GM18951 (cell line): ENCODE measurements around the gene NTMT1.

Source experiments
- POLR2A ChIP-seq: IDR thresholded peaks from 4 replicates; pipeline ENCODE4 v1.6.1; 2011; ENCODE audit warnings: mild to moderate bottlenecking; ENCODE audit not compliant: insufficient read length, insufficient read depth; ENCODE audit errors: extremely low read depth
- in situ Hi-C: fragments of 300-500 bp; cut with MboI; formaldehyde crosslinking; loops from one replicate; pipeline ENCODE4 v1.12.0; 2022; ENCODE audit warnings: low sequenced_read_pairs, mixed read lengths, inconsistent platforms; ENCODE audit not compliant: unreplicated experiment

NTMT1 gene

DNA sequence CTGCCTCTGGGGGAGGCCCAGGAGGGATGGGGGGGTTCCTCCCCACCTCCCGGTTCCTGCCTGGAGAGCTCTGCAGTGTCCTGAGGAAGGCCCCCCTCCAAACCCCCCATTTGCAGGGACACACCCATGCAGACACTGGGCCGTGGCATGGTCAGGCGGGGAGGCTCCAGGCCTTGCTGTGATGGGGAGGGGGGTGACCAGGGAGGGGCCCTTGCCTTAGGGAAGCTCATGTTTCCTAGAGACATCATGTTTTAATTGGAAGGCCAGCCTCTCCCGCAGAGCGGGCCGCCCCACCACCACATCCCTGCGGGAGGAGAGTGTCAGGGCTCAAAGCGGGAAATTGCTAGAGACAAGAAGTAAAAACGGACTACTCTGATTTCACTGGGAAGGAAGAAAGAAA is 51.5 kb downstream of the NTMT1 start:
- no peak for TF ChIP-seq POLR2A
- in situ Hi-C loops, result no loop called here

DNA sequence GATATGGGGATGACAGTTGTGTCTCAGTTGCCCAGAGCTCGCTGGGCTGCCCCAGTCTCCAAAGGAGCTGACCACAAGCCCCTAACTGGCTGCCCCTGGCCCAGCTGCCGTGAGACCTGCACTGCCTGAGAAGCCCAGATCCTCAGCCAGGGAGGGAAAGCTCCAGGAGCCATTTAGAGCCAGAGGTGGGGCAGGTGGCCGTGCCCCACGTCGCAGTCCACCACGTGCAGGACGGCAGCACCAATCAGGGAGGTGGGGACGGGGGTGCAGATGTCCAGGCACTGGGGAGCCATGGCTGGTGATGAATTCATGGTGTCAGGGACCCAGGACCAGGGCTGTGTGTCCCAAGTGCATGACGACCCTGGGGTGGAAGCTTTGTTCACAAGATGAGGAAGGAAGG is 52.9 kb downstream of the NTMT1 start:
- TF ChIP-seq POLR2A, result no peak
- in situ Hi-C loops, result no loop called here

DNA sequence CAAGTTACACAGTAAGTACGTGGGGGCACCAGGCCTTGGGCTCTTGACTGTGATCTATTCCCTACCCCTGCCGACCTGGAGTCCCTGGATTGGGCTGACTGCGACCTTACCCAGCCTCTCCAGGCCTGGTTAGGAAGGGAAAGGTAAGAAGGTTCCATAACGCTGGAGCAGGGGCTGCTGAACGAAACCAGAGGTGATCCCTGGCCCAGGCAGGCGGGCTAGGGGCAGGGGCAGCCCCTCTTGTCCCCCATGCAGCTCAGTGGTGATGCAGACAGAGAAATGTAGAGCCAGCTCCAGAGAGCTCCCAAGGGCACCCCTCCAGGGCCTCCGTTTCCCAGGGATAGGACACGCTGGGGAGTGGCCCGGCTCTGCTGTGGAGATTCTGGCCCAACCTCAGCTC is 53.6 kb downstream of the NTMT1 start:
- TF ChIP-seq POLR2A, result no peak
- in situ Hi-C loops, result no loop called here

DNA sequence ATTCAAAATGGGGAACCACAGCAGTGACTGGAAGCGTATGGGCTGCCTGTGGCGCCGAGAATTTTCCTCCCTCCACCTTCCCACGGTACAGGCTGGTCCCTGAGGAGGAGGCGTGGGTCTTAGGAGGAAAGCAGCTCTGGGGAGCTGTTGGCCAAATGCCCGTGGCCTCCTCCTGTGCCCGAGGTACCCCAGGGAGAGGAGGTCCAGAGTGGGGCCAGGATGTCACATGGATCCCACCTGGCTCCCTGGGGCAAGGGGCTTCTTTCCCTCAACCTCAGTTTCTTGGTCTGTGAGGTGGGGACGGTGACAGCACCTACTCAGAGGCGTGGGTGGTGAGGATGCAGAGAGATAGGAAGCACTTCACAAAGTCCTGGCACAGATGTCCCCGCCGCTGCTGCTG is 56.0 kb downstream of the NTMT1 start:
- no peak for TF ChIP-seq POLR2A
- in situ Hi-C loops, result no loop called here

DNA sequence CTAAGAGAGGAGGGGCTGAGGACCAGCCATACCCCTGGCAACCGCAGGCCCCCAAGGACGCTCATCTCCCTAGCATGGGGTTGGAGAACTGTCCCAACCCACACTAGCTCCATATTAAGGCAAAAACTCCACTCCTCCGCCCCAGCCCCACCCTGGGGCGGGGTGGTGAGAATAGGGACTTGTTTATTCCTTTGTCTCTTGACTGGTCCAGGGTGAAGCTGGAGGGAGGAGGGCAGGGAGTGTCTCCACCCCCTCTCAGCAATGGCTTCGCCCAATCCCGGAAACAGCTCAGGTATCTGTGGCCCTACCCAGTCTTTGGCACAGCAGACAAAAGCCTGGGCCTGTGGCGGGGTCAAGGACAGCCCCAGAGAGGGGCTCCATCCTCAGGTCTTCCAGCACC is 56.4 kb downstream of the NTMT1 start:
- in situ Hi-C loops, result no loop called here
- no peak for TF ChIP-seq POLR2A

DNA sequence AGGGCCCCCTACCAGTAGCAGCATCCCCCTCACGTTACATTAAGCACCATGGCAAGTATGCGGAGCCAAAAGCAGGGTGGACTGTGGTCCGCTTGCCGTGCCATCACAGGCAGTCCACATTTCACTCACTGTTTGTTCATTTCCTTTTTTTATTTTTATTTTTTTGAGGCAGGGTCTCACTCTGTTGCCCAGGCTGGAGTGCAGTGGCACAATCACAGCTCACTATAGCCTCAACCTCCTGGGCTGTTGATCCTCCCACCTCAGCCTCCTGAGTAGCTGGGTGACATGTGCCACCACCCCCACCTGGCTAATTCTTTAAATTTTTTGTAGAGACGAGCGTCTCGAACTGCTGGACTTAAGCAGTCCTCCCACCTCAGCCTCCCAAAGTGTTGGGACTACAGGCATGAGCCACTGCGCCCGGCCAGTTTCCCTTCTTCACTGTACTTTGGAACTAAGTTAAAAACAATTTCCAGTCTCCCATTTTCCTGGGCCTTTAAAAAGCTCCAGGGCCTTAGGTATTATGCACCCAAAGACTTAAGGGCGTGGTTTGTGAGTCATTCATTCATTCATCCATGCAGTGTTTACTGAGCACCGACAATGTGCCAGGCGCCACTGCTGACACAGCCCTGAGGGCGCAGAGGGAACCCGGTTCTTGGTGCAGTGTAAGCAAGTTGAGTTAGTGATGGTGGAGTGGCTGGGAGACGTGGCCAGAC is 59.4 kb downstream of the NTMT1 start:
- in situ Hi-C loops, result no loop called here
- TF ChIP-seq POLR2A, result no peak
